ENCODE results near the gene ZNF524.

The ZNF524 gene

GRCh38 chr19:55649268-55650125 lies 49.4 kb downstream of the ZNF524 start:
- Histone ChIP-seq H4K20me1 (ENCODE audit: insufficient read depth, low read length) (no peaks in the 10 kb centered on the region), H3K4me1 (ENCODE audit: low read length) (peaks cover 30% of the 10 kb centered on the region), H3K9me3 (ENCODE audit: insufficient read depth, low read length) (no peaks in the 10 kb centered on the region), H3K27me3 (ENCODE audit: low read depth, low read length) (no peaks in the 10 kb centered on the region), H3K4me3 (ENCODE audit: low read length) (peak overlapping the region; percentile 83; the same call in 1 of the 2 replicates), H2AFZ (ENCODE audit: low read depth, low read length) (no peak overlapping the region), H3K27ac (ENCODE audit: low read length) (no peak overlapping the region), H3K4me2 (ENCODE audit: low read length) (peak overlapping the region; percentile 91), H3K79me2 (ENCODE audit: low read length) (peaks cover 34% of the 10 kb centered on the region), H3K9ac (ENCODE audit: low read length) (no peak overlapping the region; the same call in 1 of the 2 replicates), H3K36me3 (replicated peaks; ENCODE audit: low read depth, low read length) (peaks cover 10% of the 10 kb centered on the region)
- TF ChIP-seq EZH2phosphoT487 (IDR thresholded peaks at IDR 0.05; ENCODE audit: low read depth) (no peak), CTCF (IDR thresholded peaks at IDR 0.05; ENCODE audit: low read depth, low read length) (no peak)

DNA sequence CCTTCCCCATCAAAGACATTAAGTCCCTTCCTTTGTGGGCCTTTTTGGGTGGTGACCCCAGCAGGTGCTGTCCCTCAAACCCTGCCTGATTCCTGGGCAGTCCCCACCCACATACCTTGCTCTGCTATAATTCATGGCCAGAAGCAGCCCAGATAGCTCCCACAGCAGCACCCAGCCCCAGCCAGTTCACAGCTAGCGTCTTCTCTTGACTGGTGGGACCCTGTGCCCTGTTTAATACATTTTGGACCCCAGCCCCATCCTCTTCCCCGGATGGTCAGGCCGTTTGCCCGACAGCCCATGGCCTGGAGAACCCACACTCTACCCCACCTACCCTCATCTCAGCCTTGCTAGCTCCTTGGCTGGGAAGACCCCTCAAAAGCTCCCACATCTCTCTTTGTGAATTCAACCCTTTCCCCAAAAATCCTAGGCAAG lies 50.1 kb downstream of the ZNF524 start:
- peaks cover 27% of the 10 kb centered on the region for H3K79me2 ChIP-seq (ENCODE audit: low read length)
- H3K4me1 ChIP-seq (ENCODE audit: low read length) = peaks cover 24% of the 10 kb centered on the region
- H3K4me2 ChIP-seq (ENCODE audit: low read length) = no peak overlapping the region

DNA sequence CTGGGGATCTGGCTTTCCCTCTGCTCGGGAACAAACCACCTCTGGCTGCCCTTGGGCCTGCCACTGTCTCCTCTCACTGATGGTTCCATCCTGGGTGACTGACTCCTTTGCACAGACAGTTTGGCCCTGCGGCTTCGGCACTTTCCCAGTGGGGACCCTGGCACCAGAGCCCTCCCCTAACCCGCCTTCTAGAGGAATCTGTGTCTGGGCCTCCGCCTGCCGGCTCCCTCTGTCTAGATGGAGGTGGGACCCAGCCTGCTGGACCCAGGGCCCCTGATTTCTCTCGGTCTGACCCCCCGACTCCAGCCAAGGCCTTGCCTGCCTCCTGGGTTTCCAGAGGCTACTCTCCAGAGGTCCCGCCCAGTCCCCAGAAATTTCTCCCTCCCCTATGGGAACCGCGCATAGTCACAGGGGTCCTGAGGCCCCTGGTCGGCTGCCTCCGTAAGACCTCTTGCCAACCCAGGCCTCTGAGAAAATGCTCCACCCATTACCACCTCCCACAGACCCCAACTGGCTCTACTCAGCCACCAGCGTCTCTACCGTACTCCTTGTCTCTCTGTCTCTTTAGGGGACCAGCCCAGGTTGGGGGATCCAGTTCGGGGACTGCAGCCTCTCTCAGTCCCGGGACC lies 50.6 kb downstream of the ZNF524 start:
- TF ChIP-seq EZH2phosphoT487 (IDR thresholded peaks at IDR 0.05; ENCODE audit: low read depth) = no peak
- H2AFZ ChIP-seq (ENCODE audit: low read depth, low read length) = no peak overlapping the region
- no peaks in the 10 kb centered on the region for H3K9me3 ChIP-seq (ENCODE audit: insufficient read depth, low read length)
- H3K9ac ChIP-seq (ENCODE audit: low read length) = no peak overlapping the region
- H3K4me1 ChIP-seq (ENCODE audit: low read length) = peaks cover 20% of the 10 kb centered on the region
- no peak overlapping the region for H3K4me3 ChIP-seq (ENCODE audit: low read length)
- no peak overlapping the region for H3K4me2 ChIP-seq (ENCODE audit: low read length)
- no peaks in the 10 kb centered on the region for H4K20me1 ChIP-seq (ENCODE audit: insufficient read depth, low read length)
- H3K27ac ChIP-seq (ENCODE audit: low read length) = no peak overlapping the region
- H3K27me3 ChIP-seq (ENCODE audit: low read depth, low read length) = no peaks in the 10 kb centered on the region
- peaks cover 2% of the 10 kb centered on the region for H3K36me3 ChIP-seq (replicated peaks; ENCODE audit: low read depth, low read length)
- H3K79me2 ChIP-seq (ENCODE audit: low read length) = peaks cover 27% of the 10 kb centered on the region

More for the DNA sequence above, 50.1 kb downstream of the ZNF524 start:
- no peaks in the 10 kb centered on the region for H3K27me3 ChIP-seq (ENCODE audit: low read depth, low read length)
- no peaks in the 10 kb centered on the region for H4K20me1 ChIP-seq (ENCODE audit: insufficient read depth, low read length)
- no peak overlapping the region for H2AFZ ChIP-seq (ENCODE audit: low read depth, low read length)
- H3K9ac ChIP-seq (ENCODE audit: low read length) = no peak overlapping the region
- H3K36me3 ChIP-seq (replicated peaks; ENCODE audit: low read depth, low read length) = peaks cover 5% of the 10 kb centered on the region
- no peak overlapping the region for H3K27ac ChIP-seq (ENCODE audit: low read length)
- H3K4me3 ChIP-seq (ENCODE audit: low read length) = no peak overlapping the region
- H3K9me3 ChIP-seq (ENCODE audit: insufficient read depth, low read length) = no peaks in the 10 kb centered on the region
- TF ChIP-seq CTCF (IDR thresholded peaks at IDR 0.05; ENCODE audit: low read depth, low read length) = no peak
- no peak for TF ChIP-seq EZH2phosphoT487 (IDR thresholded peaks at IDR 0.05; ENCODE audit: low read depth)

- TF ChIP-seq EZH2phosphoT487 (IDR thresholded peaks at IDR 0.05; ENCODE audit: low read depth) (no peak), CTCF (IDR thresholded peaks at IDR 0.05; ENCODE audit: low read depth, low read length) (no peak)
- H3K79me2 ChIP-seq (ENCODE audit: low read length) = peaks cover 30% of the 10 kb centered on the region
Measured at GRCh38 chr19:55651236-55651635, 51.1 kb downstream of the ZNF524 start.

More at GRCh38 chr19:55651236-55651635, 51.1 kb downstream of the ZNF524 start:
- Histone ChIP-seq H3K4me1 (ENCODE audit: low read length) (peaks cover 20% of the 10 kb centered on the region), H3K27ac (ENCODE audit: low read length) (no peak overlapping the region), H3K4me2 (ENCODE audit: low read length) (no peak overlapping the region), H4K20me1 (ENCODE audit: insufficient read depth, low read length) (no peaks in the 10 kb centered on the region), H3K4me3 (ENCODE audit: low read length) (no peak overlapping the region), H3K27me3 (ENCODE audit: low read depth, low read length) (no peaks in the 10 kb centered on the region), H3K9me3 (ENCODE audit: insufficient read depth, low read length) (no peaks in the 10 kb centered on the region), H3K9ac (ENCODE audit: low read length) (no peak overlapping the region), H2AFZ (ENCODE audit: low read depth, low read length) (no peak overlapping the region), H3K36me3 (replicated peaks; ENCODE audit: low read depth, low read length) (peaks cover 7% of the 10 kb centered on the region)

Measured in OCI-LY3 (cell line).